Lower lobe of right lung (tissue), 2 donors: ENCODE results near the gene B4GALT2. TPM values are rescaled to one million over a fixed set of nuclear protein-coding genes. Genes with fewer than 3 reads are reported as not detected.

Experiments used
- ATAC-seq, 2 donors: fragments of 200-7000 bp; cut with Tn5 transposase; one replicate each; pipeline ENCODE4 v1.9.1; 2020 to 2022; ENCODE audit warnings: mild to moderate bottlenecking in 2 of 2, moderate library complexity in 2 of 2
- DNase-seq: peaks from one replicate; pipeline ENCODE4 v3.0.0-alpha.2; 2020
- H3K27ac ChIP-seq: fragments of 200-600 bp; one replicate; pipeline ENCODE4 v1.8.0; 2022
- H3K27me3 ChIP-seq: fragments of 200-600 bp; one replicate; pipeline ENCODE4 v1.8.0; 2022; ENCODE audit warnings: low read depth
- H3K36me3 ChIP-seq: fragments of 200-600 bp; one replicate; pipeline ENCODE4 v1.8.0; 2022; ENCODE audit warnings: mild to moderate bottlenecking
- H3K4me1 ChIP-seq: fragments of 200-600 bp; one replicate; pipeline ENCODE4 v1.8.0; 2022
- H3K4me3 ChIP-seq: fragments of 200-600 bp; one replicate; pipeline ENCODE4 v1.8.0; 2022; ENCODE audit warnings: mild to moderate bottlenecking
- H3K9me3 ChIP-seq: fragments of 200-600 bp; one replicate; pipeline ENCODE4 v1.8.0; 2022
- CTCF ChIP-seq: fragments of 200-600 bp; IDR thresholded peaks from one replicate; pipeline ENCODE4 v1.8.0; 2022; ENCODE audit warnings: antibody characterized with exemption, mild to moderate bottlenecking
- intact Hi-C: fragments of 100-400 bp; cut with DNase I; formaldehyde crosslinking; loops from one replicate; pipeline ENCODE4 v1.11.0; 2022
- total RNA-seq: library from RNA; stranded (reverse); fragmentation: NEBNext Ultra II Directional; extraction: Animal tissue kit (Norgen Biotek cat#: 25700); gene quantifications from one replicate; pipeline ENCODE4 v1.2.1, GENCODE V29; 2021
- donor health status: DM: no; HTN: yes; CAD: no; lungs with severe emphysema.

Gene B4GALT2
- total RNA-seq, 1 donor from 2014 or later = 17.3 TPM

- H3K36me3 ChIP-seq = peaks cover 5% of the 10 kb centered on the region
- intact Hi-C loops = no loop called here
- no peaks in the 10 kb centered on the region for H3K9me3 ChIP-seq
- peaks cover 16% of the 10 kb centered on the region for H3K4me1 ChIP-seq
- no peak overlapping the region for H3K4me3 ChIP-seq
- DNase-seq (no peak), ATAC-seq (no peak)
- no peak overlapping the region for H3K27ac ChIP-seq
- TF ChIP-seq CTCF = no peak
- no peaks in the 10 kb centered on the region for H3K27me3 ChIP-seq
Observed at GRCh38 chr1:43994794-43995790, 16.1 kb downstream of the B4GALT2 start.

- no peak for TF ChIP-seq CTCF
- DNase-seq = no peak
- Histone ChIP-seq H3K4me3 (no peak overlapping the region), H3K9me3 (no peaks in the 10 kb centered on the region), H3K4me1 (peaks cover 8% of the 10 kb centered on the region), H3K27me3 (no peaks in the 10 kb centered on the region), H3K36me3 (peaks cover 16% of the 10 kb centered on the region), H3K27ac (no peak overlapping the region)
- intact Hi-C loops = no loop called here
- ATAC-seq = no peak
Observed at GRCh38 chr1:43995984-43996732, 17.1 kb downstream of the B4GALT2 start.

GRCh38 chr1:43996733-43997115, 17.7 kb downstream of the B4GALT2 start:
- Histone ChIP-seq H3K36me3 (peaks cover 18% of the 10 kb centered on the region), H3K4me3 (no peak overlapping the region), H3K27me3 (no peaks in the 10 kb centered on the region), H3K4me1 (peaks cover 8% of the 10 kb centered on the region), H3K9me3 (no peaks in the 10 kb centered on the region), H3K27ac (no peak overlapping the region)
- ATAC-seq (no peak), DNase-seq (no peak)
- intact Hi-C loops = no loop called here
- TF ChIP-seq CTCF = no peak

GRCh38 chr1:43997295-43997999, 18.4 kb downstream of the B4GALT2 start:
- Histone ChIP-seq H3K27ac (no peak overlapping the region), H3K27me3 (no peaks in the 10 kb centered on the region), H3K4me3 (no peak overlapping the region), H3K4me1 (peaks cover 2% of the 10 kb centered on the region), H3K9me3 (no peaks in the 10 kb centered on the region), H3K36me3 (peaks cover 18% of the 10 kb centered on the region)
- TF ChIP-seq CTCF = no peak
- DNase-seq (no peak), ATAC-seq (no peak)
- intact Hi-C loops = no loop called here

- intact Hi-C loops = no loop called here
- Histone ChIP-seq H3K9me3 (no peaks in the 10 kb centered on the region), H3K27ac (no peak overlapping the region), H3K27me3 (no peaks in the 10 kb centered on the region), H3K4me1 (no peaks in the 10 kb centered on the region), H3K36me3 (peaks cover 18% of the 10 kb centered on the region), H3K4me3 (no peak overlapping the region)
- TF ChIP-seq CTCF = no peak
- no peak for DNase-seq
- ATAC-seq = no peak
Observed at GRCh38 chr1:43998000-43998378, 19.0 kb downstream of the B4GALT2 start.
